ENCODE measurements around the gene FCN1.
"Not testable (repeated sequence)": the region's sequence is repeated elsewhere in the genome, so short reads cannot be mapped to it uniquely, and the experiment has no call there.

The FCN1 gene

DNA sequence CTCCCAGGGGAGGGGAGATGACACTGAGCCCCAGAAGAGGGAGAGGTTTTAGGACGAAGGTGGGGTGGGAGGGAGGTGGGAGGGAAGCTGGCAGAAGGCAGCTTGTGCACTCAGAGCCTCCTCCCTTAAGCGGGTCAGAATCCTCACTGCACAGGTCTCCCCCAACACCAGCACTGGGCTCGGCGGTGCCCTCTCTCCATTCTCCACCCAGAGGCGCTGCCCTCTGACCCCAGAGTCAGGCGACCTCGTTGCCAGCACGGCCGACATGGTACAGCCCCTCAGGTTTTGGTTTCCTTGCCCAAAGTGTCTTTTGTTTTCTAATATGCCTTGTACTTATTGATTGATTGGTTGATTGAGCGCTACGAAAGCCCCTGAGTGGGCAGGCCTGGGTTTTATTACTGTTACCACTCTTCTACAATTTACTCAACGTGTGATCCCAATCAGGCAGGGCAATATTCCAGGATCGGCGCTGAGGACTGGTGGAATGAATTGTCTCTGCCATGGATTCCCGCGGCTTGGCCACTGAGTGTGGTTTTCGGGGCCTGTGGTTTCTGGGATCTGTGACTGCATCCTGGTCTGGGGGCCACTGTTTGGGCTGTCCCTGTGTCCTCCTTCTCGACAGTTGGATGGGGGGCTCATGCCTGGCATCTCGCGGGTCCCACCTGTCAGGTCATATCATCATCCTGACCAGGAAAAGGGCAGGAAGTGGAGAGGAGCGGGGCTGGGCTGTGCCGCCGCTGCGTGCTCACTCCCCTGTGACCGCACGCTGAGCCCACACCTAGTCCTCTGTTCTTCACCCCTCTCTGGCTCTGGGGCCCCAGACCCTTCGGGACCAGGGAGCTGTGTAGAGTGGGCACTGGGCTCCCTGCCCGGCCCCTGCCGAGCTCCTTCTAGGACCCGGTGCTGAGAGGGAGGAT, 46.7 kb downstream of the FCN1 start:
- DNase-seq = no peak

DNA sequence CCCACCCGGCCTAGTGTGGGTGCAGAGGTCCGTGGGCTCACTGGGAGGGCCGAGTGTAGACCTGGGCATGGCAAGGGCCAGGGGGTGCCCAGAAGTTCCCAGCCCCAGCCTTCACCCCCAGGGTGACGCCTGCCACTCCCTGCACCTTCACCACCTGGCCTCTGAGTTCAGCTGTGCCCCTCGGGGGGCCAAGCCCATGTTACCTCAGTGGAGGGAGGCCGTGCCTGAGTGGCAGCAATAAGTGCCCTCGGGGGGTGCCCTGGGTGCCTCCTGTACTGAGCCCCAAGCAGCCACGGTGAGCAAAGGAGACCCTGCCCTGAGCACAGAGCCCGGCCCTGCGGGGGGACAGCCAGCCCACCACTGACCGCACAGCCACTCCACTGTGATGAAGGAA, 47.4 kb downstream of the FCN1 start:
- no peak for DNase-seq

DNA sequence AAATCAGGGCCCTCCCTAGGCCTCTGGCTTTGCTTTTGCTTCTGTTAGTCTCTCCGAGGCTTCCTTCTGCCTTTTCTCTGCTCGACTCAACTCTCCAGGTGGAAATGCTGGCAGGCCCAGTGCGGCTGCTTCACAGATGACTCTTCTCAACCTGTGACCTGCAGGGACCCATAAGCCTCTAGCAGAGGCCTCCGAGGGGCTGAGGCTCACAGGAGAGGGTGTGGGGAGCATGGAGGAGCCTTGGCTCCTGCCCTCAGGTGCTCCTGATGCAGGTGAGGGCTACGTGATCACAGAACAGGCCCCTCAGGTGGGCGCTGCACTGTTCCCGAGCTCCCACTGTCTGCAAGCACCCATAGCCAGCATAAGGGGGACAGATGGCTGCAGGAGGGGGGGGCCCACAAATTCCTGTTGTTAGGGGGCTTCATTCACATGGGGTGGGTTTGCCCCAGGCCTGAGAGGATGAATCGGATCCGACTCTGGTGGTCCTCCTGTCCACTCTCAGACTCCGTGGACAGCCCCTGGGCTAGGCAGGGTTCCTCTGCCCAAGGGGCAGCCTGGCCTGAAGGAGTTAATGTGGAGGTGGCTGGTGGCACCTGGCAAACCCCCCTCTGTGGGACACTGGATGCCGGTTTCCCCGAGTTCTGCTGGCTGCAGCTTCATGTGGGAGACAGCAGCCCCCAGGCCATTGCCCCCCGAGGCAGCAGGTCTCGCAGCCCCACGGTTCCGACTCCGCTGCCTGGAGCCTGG, 48.0 kb downstream of the FCN1 start:
- no peak for DNase-seq

DNA sequence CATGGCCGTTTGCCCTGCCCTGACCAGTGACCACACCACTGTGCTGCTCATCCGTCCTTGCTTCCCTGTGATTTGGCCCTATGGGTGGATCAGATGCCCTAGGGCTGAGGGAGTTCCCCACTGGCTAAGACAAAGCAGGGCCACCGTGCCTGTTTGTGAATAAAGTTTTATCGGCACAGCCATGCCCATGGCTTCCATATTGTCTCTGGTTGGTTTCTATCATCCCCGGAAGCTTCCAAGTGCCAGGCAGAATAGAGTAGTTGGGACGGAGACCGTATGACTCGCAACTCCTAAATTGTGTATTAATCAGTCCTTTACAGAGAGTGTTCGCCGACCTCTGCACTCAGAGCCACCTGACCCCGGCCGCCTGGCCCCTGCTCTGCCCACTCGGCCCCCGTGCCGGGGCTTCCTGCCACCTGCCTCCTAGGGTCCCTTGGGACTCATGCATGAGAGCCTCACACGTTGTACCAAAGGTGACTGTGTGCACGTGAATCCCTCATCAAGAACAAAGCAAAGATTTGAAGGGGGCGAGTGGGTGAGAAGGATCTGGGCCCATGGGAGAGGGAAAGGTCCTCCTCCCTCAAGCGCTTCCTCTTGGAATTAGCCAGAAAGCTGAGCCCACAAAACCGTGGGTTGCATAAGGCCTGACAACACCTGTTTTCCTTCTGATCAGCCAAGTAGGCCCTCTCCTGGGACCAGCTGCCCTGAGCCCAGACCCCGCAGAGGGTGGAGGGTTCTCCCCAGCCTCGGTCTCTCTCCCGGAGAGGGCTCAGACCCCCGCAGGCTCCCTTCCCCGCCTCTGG, 48.8 kb downstream of the FCN1 start:
- DNase-seq = no peak

DNA sequence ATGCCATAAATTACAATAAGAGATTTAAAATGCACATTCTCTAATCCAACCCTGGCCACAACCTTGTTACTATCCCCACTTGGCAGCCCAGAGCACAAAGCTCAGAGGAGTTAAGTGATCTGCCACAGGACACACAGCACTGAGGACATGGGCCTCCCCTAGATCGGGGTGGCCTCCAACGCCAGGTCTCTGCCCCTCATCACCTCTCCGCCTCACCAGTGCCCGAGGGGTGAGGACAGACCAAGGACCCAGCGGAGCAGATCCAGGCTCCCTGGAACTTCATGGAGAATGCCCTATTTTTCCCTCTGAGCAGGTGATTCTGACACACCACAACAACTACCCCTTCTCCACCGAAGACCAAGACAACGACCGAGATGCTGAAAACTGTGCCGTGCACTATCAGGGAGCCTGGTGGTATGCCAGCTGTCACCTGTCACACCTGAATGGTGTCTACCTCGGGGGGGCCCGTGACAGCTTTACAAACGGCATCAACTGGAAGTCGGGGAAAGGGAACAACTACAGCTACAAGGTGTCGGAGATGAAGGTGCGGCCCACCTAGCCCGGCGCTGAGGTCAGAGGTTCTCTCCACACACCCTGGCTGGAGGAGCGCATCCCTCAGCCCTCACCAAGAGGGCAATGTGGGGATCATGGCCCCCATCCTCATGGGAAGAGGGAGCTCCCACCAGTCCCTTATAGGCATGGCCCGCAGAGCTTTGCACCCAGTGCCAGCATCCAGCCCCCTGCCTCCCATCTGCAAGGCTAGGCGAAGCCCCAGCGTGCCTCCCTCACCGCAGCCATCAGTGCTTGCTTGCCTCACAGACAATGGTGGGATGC, 49.6 kb downstream of the FCN1 start:
- DNase-seq = no peak

DNA sequence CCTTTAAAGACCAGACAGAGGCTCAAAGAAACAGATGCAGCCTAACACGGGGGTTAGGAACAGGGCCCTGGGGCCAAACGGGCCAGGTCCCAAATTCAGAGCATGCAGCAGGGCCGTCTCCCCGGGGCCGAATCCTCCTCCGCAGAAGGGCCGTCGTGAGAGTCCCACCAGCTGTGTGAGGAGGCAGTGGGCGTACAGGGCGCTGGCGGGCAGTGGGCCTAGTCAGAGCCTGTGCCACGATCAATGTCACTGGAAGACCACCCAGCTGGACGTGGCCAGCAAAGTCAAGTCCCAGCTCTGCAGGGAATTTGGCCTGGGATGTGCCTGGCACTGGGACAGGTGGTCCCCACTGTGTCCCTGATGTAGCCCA, 52.9 kb downstream of the FCN1 start:
- DNase-seq = no peak

DNA sequence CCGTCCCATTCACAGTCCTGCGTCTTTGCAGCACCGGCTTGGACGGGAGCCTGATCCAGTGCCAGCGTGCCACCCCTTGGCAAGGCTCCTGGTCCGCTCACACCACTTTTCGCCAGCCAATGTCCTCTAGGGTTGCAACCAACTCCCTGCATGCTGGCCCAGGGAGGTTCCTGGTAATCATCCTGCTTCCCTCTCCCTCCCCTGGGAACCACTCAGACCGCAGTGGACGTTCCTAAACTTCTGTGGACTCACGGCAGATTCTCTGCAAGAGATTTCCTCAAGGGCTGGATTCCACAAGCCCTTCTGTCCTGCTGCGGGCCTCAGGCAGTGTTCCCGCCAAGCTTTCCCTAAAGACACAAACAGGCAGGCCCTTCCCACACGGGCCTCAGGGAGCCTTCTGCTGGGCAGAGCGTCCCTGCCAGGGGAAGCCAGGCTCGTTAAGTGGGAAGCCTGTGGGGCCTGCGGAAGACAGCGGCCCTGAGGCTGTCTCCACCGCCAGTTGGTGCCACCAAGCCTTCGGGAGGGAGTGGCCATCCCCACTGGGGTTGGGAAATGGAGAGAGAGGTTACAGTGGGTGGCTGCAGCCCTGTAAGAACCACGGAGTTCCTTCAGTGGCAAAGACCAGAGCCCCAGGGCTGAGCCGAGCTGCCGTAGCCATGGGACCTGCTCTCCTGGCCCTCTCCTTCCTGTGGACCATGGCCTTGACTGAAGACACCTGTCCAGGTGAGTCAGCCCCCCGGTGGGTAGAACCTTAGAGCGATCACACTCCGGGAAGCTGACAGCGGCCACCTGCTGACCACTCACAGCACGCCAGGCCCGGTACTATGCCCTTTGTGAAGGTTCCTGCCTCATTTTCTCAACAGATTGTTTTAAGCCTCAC, 53.5 kb downstream of the FCN1 start:
- no peak for DNase-seq

DNA sequence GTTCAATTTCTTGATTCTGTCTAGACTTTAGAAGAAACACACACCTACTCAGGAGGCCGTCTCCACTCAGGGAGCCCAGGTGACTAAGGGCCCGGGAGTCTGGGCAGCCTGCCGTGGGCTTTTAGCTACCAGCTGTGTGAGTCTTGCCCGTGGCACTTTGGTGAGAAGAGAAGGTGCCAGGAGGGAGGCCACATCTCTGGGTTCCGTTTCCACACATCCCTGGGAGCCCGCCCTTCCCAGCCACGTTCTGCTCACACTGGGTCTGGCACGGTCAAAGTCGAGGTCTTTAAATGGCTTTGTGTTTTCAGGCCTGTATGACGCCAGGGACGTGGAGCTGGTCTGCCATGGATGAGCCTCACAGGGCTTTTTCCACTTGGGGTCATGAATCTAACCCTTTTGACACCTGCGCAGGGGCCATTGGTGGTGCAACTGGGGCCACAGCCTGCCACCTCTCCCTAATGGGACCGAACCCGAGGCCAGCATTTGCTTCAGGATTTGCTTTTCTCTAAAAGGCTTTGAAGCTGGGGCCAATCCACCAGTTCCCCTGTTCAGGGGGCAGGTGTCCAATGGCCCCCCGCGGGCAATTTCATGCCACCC, 54.3 kb downstream of the FCN1 start:
- DNase-seq = no peak

DNA sequence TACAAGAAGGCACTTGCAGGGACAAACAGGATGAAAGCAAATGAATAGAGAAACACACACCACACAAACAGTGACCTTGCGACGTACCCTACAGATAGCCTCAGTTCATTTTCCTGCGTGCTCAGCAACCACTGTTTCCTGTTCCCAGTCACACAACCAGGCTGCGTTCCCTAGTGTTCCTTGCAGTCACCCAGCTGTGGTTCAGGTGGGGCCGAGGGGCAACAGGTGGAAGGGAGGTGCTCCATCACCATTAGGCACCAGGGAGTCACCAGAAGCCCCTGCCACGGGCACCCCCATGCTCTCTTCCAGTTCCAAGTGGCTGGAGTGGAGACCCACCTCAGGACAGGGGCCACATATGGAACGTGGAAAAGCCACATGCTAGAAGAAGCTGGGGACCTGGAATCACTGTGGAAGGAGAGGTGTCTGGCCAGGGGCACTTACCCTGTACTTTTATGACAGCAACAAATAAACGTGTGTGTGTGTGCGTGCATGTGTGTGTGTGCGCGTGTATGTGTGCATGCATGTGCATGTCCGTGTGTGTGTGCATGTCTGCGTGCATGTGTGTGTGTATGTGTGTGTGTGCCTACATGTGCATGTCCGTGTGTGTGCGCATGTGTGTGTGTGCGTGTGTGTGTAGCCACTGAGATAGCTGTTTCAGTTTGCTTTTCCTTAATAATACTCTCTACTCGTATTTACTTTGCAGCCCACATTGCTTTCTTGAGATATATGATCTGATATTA, 55.9 kb downstream of the FCN1 start:
- no peak for DNase-seq

DNA sequence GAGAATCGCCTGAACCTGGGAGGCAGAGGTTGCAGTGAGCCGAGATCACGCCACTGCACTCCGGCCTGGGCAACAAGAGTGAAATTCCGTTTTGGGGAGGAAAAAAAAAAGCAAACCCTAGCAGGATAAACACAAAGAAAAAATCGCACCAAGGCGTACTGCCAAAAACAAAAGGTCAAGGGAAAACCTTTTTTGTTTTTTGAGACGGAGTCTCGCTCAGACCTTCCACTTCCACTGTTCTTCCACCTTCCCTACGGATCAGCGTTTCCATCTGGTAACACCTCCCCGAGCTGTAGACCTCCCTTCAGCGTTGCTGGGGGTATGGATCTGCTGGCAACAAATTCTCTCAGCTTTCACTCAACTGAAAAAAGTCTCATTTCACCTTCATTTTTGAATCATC, 57.2 kb downstream of the FCN1 start:
- DNase-seq = no peak

DNA sequence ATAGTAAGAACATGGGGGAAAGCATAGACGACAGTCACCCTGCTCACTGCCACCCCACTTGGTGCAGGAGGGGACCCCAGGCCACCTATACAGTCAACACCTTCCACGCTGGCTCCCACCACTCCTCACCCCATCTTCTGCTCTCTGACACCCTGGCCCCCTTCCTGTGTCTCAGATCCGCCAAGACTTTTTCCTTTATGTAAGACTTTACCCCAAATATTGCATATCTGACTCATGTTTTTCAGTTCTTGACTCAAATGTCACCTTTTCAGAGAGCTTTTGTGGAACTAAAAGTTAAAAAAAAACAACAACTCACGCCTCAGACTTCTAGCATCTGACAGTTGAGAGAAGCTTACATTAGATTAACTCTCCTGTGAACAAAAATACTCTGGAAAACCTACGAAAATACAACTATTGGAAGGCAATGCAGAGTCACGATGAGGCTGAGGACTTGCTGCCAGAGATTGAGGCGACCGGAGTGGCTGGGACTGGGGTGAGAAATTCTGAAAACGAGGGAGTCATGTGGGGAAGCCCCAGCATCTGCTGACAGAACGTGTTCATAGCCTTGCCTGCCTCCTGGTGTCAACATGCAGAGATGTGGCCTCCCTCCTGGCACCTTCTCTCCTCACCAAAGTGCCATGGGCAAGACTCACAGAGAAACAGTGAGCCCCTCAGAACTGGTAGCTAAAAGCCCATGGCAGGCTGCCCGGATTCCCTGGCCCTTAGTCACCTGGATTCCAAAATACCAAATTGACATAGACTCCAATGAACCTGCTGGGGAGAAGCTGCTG, 59.5 kb downstream of the FCN1 start:
- DNase-seq = no peak

DNA sequence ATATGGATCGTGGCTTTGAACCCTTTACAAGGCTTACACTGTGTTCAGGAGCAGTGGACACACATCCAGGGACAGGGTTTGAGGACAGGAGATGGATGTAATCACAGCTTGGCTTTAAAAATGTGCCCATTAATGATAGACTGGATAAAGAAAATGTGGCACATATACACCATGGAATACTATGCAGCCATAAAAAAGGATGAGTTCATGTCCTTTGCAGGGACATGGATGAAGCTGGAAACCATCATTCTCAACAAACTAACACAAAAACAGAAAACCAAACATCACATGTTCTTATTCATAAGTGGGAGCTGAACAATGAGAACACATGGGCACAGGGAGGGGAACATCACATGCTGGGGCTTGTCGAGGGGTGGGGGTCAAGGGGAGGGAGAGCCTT, 60.3 kb downstream of the FCN1 start:
- DNase-seq = not testable (repeated sequence)

DNA sequence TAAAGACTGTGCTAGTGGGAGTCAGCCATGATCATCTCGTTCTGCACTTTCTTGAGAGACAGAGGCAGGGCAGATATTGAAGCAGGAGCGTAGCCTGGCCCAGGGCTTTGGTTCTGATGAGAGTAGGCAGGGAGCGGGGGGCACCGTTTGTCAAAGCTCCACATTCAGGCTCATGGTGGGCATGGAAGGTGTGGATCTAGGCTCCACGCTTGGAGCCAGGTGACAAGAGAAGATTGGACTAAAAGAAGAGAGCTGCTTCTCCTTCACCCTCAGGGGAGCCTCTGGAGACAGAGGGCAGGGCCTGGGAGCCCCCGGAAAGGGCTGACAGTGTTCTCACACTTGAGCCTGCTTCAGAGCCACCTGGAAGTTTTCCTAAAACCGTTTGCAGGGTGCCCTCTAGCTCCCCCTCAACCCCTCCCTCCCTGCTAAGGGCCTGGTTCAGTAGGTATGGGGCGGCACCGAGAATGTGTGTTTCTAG, 61.8 kb downstream of the FCN1 start:
- DNase-seq = no peak

Data from KG1 (cell line).